ENCODE results near the gene SPNS1. TPM values are rescaled to one million over a fixed set of nuclear protein-coding genes. Genes with fewer than 3 reads are reported as not detected.

The SPNS1 gene
- 47.6 and 53.7 TPM in 2 replicates for total RNA-seq

GRCh38 chr16:28974437-28975157 lies at the start of gene SPNS1:
SPNS1 (plus strand) TSS chr16:28974778; CDS start chr16:28975152, 374 bp downstream.

GRCh38 chr16:28931801-28932225 lies 42.8 kb upstream of the SPNS1 start, which contains the start of gene CD19:
CD19 (plus strand) TSS chr16:28931971; CDS start chr16:28932001, 30 bp downstream.

GRCh38 chr16:28950648-28951409 lies 23.7 kb upstream of the SPNS1 start, which contains the start of gene NFATC2IP:
NFATC2IP (plus strand) TSS chr16:28950937; CDS start chr16:28951012, 75 bp downstream.

GRCh38 chr16:28984619-28985135 lies 10.1 kb downstream of the SPNS1 start, which contains the start of gene LAT:
LAT (plus strand) TSS chr16:28985052; CDS start chr16:28985418, 366 bp downstream.

Other genes with a start within 250 kb of the SPNS1 start
- gene NPIPB9, start 223.0 kb upstream of the SPNS1 start, total RNA-seq = not detected in 2 replicates
- gene ATXN2L, start 151.8 kb upstream of the SPNS1 start, total RNA-seq = 45.6 and 60.1 TPM in 2 replicates
- 204 and 207 TPM in 2 replicates for gene TUFM, start 128.4 kb upstream of the SPNS1 start, total RNA-seq
- gene SH2B1, start 110.9 kb upstream of the SPNS1 start, total RNA-seq = 30.6 and 36.7 TPM in 2 replicates
- 0.29 TPM in 1 of 2 replicates, not detected in the other for gene ATP2A1, start 96.3 kb upstream of the SPNS1 start, total RNA-seq
- 22.2 and 31.4 TPM in 2 replicates for gene RABEP2, start 49.5 kb upstream of the SPNS1 start, total RNA-seq
- not detected in 2 replicates for gene CD19, start 42.8 kb upstream of the SPNS1 start, total RNA-seq
- 20.0 and 21.6 TPM in 2 replicates for gene NFATC2IP, start 23.8 kb upstream of the SPNS1 start, total RNA-seq
- gene LAT, start 10.3 kb downstream of the SPNS1 start, total RNA-seq = 0.58 TPM in 1 of 2 replicates, not detected in the other